ENCODE data around the gene TPD52L1.

TPD52L1 gene

GRCh38 chr6:125129354-125129753 lies 24.2 kb upstream of the TPD52L1 start:
- no peak for TF ChIP-seq TAF1 (IDR thresholded peaks at IDR 0.05; ENCODE audit: borderline replicate concordance, insufficient read depth, low read length)
- TF ChIP-seq REST (IDR thresholded peaks at IDR 0.05; ENCODE audit: insufficient read depth in 1 of 2, low read depth in 2 of 2, low read length in 2 of 2), result no peak
- no peak for TF ChIP-seq POLR2AphosphoS5 (IDR thresholded peaks at IDR 0.05; ENCODE audit: low read depth, low read length)
- no peak for TF ChIP-seq SIN3A (IDR thresholded peaks at IDR 0.05; ENCODE audit: borderline replicate concordance, insufficient read depth, low read length)
- no peak for TF ChIP-seq FOXP2 (optimal IDR thresholded peaks at IDR 0.05; ENCODE audit: borderline replicate concordance, extremely low read depth, extremely low read length, insufficient read depth)

- TF ChIP-seq TAF1 (IDR thresholded peaks at IDR 0.05; ENCODE audit: borderline replicate concordance, insufficient read depth, low read length) (no peak), REST (IDR thresholded peaks at IDR 0.05; ENCODE audit: insufficient read depth in 1 of 2, low read depth in 2 of 2, low read length in 2 of 2) (no peak), POLR2AphosphoS5 (IDR thresholded peaks at IDR 0.05; ENCODE audit: low read depth, low read length) (no peak), SIN3A (IDR thresholded peaks at IDR 0.05; ENCODE audit: borderline replicate concordance, insufficient read depth, low read length) (no peak), FOXP2 (optimal IDR thresholded peaks at IDR 0.05; ENCODE audit: borderline replicate concordance, extremely low read depth, extremely low read length, insufficient read depth) (no peak)
Measured at GRCh38 chr6:125132058-125132457, 21.5 kb upstream of the TPD52L1 start.

- TF ChIP-seq FOXP2 (optimal IDR thresholded peaks at IDR 0.05; ENCODE audit: borderline replicate concordance, extremely low read depth, extremely low read length, insufficient read depth) (no peak), SIN3A (IDR thresholded peaks at IDR 0.05; ENCODE audit: borderline replicate concordance, insufficient read depth, low read length) (no peak), POLR2AphosphoS5 (IDR thresholded peaks at IDR 0.05; ENCODE audit: low read depth, low read length) (no peak), TAF1 (IDR thresholded peaks at IDR 0.05; ENCODE audit: borderline replicate concordance, insufficient read depth, low read length) (no peak), REST (IDR thresholded peaks at IDR 0.05; ENCODE audit: insufficient read depth in 1 of 2, low read depth in 2 of 2, low read length in 2 of 2) (no peak)
Measured at GRCh38 chr6:125136378-125136777, 17.2 kb upstream of the TPD52L1 start.

GRCh38 chr6:125138083-125138482 lies 15.5 kb upstream of the TPD52L1 start:
- TF ChIP-seq SIN3A (IDR thresholded peaks at IDR 0.05; ENCODE audit: borderline replicate concordance, insufficient read depth, low read length) (no peak), TAF1 (IDR thresholded peaks at IDR 0.05; ENCODE audit: borderline replicate concordance, insufficient read depth, low read length) (no peak), REST (IDR thresholded peaks at IDR 0.05; ENCODE audit: insufficient read depth in 1 of 2, low read depth in 2 of 2, low read length in 2 of 2) (no peak), FOXP2 (optimal IDR thresholded peaks at IDR 0.05; ENCODE audit: borderline replicate concordance, extremely low read depth, extremely low read length, insufficient read depth) (no peak), POLR2AphosphoS5 (IDR thresholded peaks at IDR 0.05; ENCODE audit: low read depth, low read length) (no peak)

GRCh38 chr6:125140808-125141207 lies 12.8 kb upstream of the TPD52L1 start:
- TF ChIP-seq SIN3A (IDR thresholded peaks at IDR 0.05; ENCODE audit: borderline replicate concordance, insufficient read depth, low read length) (no peak), TAF1 (IDR thresholded peaks at IDR 0.05; ENCODE audit: borderline replicate concordance, insufficient read depth, low read length) (no peak)
